Retinal pigment epithelial cell (primary cell): ENCODE data around the gene TSHZ1.

Source experiments
- DNase-seq: peaks from one replicate; pipeline ENCODE4 v3.0.0-alpha.2; 2010; ENCODE audit warnings: low read depth
- H3K4me3 ChIP-seq: 2 replicates; pipeline ENCODE4 v1.5.1; 2011; ENCODE audit warnings: mild to moderate bottlenecking, low read length, control low read depth, moderate library complexity
- CTCF ChIP-seq: conservative IDR thresholded peaks from 2 replicates; pipeline ENCODE4 v1.5.1; 2011; ENCODE audit warnings: low read depth, low read length, control low read depth, inconsistent platforms

Gene TSHZ1

GRCh38 chr18:75267643-75268363 lies 57.2 kb downstream of the TSHZ1 start:
- DNase-seq: no peak
- no peak overlapping the region for H3K4me3 ChIP-seq
- TF ChIP-seq CTCF: no peak

GRCh38 chr18:75268364-75268646 lies 57.7 kb downstream of the TSHZ1 start:
- no peak overlapping the region for H3K4me3 ChIP-seq
- TF ChIP-seq CTCF: no peak
- no peak for DNase-seq

- no peak for TF ChIP-seq CTCF
- DNase-seq: no peak
- H3K4me3 ChIP-seq: no peak overlapping the region
Measured at GRCh38 chr18:75269124-75269680, 58.6 kb downstream of the TSHZ1 start.

GRCh38 chr18:75269696-75270095 lies 59.1 kb downstream of the TSHZ1 start:
- no peak for DNase-seq
- no peak for TF ChIP-seq CTCF
- no peak overlapping the region for H3K4me3 ChIP-seq

- no peak overlapping the region for H3K4me3 ChIP-seq
Measured at GRCh38 chr18:75271952-75272351, 61.4 kb downstream of the TSHZ1 start.

GRCh38 chr18:75273817-75274216 lies 63.2 kb downstream of the TSHZ1 start:
- H3K4me3 ChIP-seq: no peak overlapping the region
- TF ChIP-seq CTCF: no peak
- no peak for DNase-seq

More at GRCh38 chr18:75271952-75272351, 61.4 kb downstream of the TSHZ1 start:
- TF ChIP-seq CTCF: no peak
- no peak for DNase-seq

GRCh38 chr18:75275226-75275625 lies 64.6 kb downstream of the TSHZ1 start:
- no peak overlapping the region for H3K4me3 ChIP-seq
- no peak for TF ChIP-seq CTCF
- no peak for DNase-seq
